Measurements from ENCODE around the gene ATP5ME.

DNA sequence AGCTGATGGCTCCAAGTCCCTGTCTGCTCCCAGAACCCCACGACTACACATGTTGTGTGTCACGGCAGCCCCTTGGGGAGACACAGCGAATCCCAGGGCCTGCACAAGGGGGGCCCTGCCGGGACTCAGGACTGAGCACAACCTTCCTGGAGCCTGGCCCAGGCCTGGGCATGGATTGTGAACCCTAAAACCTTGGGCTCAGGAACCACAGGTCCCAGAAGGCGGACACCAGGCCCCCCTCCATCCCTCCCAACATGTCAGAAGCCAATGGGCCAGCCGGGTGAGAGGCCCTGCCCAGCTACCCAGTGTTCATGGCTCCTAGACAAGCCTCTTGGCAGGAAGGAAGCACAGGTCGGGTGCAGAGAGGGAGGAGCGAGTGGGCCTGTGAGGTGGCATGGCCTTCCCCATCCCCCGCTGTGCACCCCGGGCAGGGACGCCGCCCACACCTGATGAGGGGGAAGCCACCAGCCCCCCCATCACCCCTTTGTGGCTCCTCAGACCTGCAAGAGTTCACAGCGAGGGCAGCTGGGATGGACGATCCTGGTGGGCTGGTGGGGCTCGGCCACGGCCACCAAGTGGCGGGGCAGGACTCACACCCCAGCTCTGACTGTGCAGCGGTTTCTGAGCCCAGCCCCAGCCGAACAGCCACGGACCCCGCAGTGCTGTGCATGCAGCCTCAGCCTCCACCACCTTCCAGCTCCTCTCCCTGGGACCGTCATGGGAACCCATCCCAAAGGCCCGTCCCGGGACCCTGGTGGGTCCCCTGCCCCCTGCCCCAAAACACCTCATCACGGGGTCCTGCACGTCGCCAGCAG lies 45.0 kb downstream of the ATP5ME start:
- TF ChIP-seq, protein P1, sequence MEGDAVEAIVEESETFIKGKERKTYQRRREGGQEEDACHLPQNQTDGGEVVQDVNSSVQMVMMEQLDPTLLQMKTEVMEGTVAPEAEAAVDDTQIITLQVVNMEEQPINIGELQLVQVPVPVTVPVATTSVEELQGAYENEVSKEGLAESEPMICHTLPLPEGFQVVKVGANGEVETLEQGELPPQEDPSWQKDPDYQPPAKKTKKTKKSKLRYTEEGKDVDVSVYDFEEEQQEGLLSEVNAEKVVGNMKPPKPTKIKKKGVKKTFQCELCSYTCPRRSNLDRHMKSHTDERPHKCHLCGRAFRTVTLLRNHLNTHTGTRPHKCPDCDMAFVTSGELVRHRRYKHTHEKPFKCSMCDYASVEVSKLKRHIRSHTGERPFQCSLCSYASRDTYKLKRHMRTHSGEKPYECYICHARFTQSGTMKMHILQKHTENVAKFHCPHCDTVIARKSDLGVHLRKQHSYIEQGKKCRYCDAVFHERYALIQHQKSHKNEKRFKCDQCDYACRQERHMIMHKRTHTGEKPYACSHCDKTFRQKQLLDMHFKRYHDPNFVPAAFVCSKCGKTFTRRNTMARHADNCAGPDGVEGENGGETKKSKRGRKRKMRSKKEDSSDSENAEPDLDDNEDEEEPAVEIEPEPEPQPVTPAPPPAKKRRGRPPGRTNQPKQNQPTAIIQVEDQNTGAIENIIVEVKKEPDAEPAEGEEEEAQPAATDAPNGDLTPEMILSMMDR (conservative IDR thresholded peaks at IDR 0.05 in 1 of 2, IDR thresholded peaks at IDR 0.05 in 1 of 2; ENCODE audit: low read depth in 1 of 2, low read length in 2 of 2), result no peak
- TF ChIP-seq EZH2 (IDR thresholded peaks at IDR 0.05; ENCODE audit: low read length, missing control alignments), result no peak

All from fibroblast of lung (primary cell).